DND-41 (cell line): ENCODE measurements around the gene PDE6A.

Experiments used
- ATAC-seq: fragments of 200-7000 bp; cut with Tn5 transposase; 3 replicates; pipeline ENCODE4 v1.9.1; 2021; ENCODE audit warnings: low read depth; ENCODE audit not compliant: insufficient read depth
- DNase-seq: peaks from one replicate; pipeline ENCODE4 v3.0.0-alpha.2; 2020
- H2AFZ ChIP-seq: 2 replicates; pipeline ENCODE4 v1.6.0; 2012; ENCODE audit warnings: low read depth, low read length
- H3K27ac ChIP-seq: 2 replicates; pipeline ENCODE4 v1.5.1; 2012; ENCODE audit warnings: low read length, inconsistent platforms
- H3K27me3 ChIP-seq: fragments of 200-600 bp; sonication (generic); 2 replicates; pipeline ENCODE4 v1.6.0; 2012; ENCODE audit warnings: low read length, mild to moderate bottlenecking, inconsistent platforms; ENCODE audit not compliant: insufficient read depth, poor library complexity
- H3K36me3 ChIP-seq: 2 replicates; pipeline ENCODE4 v1.5.1; 2012; ENCODE audit warnings: low read length, inconsistent platforms; ENCODE audit not compliant: insufficient read depth
- H3K4me1 ChIP-seq: 2 replicates; pipeline ENCODE4 v1.5.1; 2012; ENCODE audit warnings: mild to moderate bottlenecking, low read length; ENCODE audit not compliant: insufficient read depth
- H3K4me2 ChIP-seq: 2 replicates; pipeline ENCODE4 v1.6.0; 2012; ENCODE audit warnings: mild to moderate bottlenecking, moderate library complexity, low read length, inconsistent platforms; ENCODE audit not compliant: insufficient read depth
- H3K4me3 ChIP-seq, 2 experiments: fragments of 200-600 bp in 1 of 2; shearing (Covaris generic) in 1 of 2; 2 replicates each; pipeline ENCODE4 v1.5.1; 2012 to 2016; ENCODE audit warnings: inconsistent platforms in 2 of 2, low read length in 2 of 2, mild to moderate bottlenecking in 2 of 2, low read depth in 1 of 2, moderate library complexity in 1 of 2
- H3K79me2 ChIP-seq: 2 replicates; pipeline ENCODE4 v1.6.0; 2012; ENCODE audit warnings: low read length, inconsistent platforms; ENCODE audit not compliant: insufficient read depth
- H3K9ac ChIP-seq: 2 replicates; pipeline ENCODE4 v1.6.0; 2012; ENCODE audit warnings: low read depth, mild to moderate bottlenecking, inconsistent platforms, low read length, moderate library complexity
- H3K9me3 ChIP-seq: 2 replicates; pipeline ENCODE4 v1.5.1; 2012; ENCODE audit warnings: low read length, moderate library complexity, mild to moderate bottlenecking, inconsistent platforms; ENCODE audit not compliant: insufficient read depth, severe bottlenecking
- H4K20me1 ChIP-seq: 2 replicates; pipeline ENCODE4 v1.6.0; 2012; ENCODE audit warnings: low read length; ENCODE audit not compliant: insufficient read depth
- EZH2 ChIP-seq: IDR thresholded peaks from 3 replicates; pipeline ENCODE4 v1.6.1; 2012; ENCODE audit warnings: borderline replicate concordance, low read depth, mild to moderate bottlenecking, moderate library complexity, low read length, inconsistent platforms; ENCODE audit not compliant: severe bottlenecking
- TF ChIP-seq, protein P1 (sequence below): IDR thresholded peaks from 2 replicates; pipeline ENCODE4 v1.5.1; 2012; ENCODE audit warnings: borderline replicate concordance, low read length, moderate library complexity, mild to moderate bottlenecking; ENCODE audit not compliant: poor library complexity, severe bottlenecking; ENCODE audit errors: extremely low read depth

PDE6A gene

DNA sequence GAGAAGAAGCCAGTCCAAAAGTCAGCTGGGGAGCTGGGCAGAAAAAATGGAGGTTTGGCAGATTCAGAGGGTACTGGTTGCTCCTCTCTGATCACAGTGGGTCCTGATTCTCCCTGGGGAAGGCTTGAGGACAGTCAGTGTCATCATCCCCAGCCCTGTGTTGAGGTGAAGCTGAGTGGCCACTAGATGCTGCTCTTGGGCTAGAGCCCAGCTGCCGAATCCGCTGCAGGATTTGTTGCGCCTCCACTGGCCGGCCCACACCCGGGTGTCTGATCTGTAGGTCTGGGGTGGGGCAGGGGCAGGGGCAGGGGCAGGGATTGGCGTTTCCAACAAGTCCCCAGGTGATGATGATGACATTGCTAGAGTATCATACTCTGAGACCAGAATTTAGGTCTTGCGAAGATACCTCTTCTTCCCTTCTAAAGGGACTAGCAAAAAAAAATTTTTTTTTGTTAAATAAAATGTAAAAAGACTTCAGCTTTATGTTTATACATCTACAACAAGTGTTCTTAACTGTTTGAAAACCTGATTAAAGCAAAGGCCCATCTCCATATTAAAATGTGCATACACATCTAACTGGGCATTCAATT is 106.8 kb downstream of the PDE6A start:
- ATAC-seq = peak; percentile 51; the same call in 1 of the 3 replicates
- Histone ChIP-seq H4K20me1 (no peaks in the 10 kb centered on the region), H3K79me2 (no peaks in the 10 kb centered on the region), H3K36me3 (peaks cover 36% of the 10 kb centered on the region), H2AFZ (no peak overlapping the region), H3K4me2 (no peak overlapping the region), H3K27ac (no peak overlapping the region), H3K4me3 (no peak overlapping the region), H3K27me3 (no peaks in the 10 kb centered on the region), H3K9ac (no peak overlapping the region), H3K9me3 (no peaks in the 10 kb centered on the region), H3K4me1 (no peaks in the 10 kb centered on the region)
- TF ChIP-seq, protein P1, sequence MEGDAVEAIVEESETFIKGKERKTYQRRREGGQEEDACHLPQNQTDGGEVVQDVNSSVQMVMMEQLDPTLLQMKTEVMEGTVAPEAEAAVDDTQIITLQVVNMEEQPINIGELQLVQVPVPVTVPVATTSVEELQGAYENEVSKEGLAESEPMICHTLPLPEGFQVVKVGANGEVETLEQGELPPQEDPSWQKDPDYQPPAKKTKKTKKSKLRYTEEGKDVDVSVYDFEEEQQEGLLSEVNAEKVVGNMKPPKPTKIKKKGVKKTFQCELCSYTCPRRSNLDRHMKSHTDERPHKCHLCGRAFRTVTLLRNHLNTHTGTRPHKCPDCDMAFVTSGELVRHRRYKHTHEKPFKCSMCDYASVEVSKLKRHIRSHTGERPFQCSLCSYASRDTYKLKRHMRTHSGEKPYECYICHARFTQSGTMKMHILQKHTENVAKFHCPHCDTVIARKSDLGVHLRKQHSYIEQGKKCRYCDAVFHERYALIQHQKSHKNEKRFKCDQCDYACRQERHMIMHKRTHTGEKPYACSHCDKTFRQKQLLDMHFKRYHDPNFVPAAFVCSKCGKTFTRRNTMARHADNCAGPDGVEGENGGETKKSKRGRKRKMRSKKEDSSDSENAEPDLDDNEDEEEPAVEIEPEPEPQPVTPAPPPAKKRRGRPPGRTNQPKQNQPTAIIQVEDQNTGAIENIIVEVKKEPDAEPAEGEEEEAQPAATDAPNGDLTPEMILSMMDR = peak; percentile 53
- TF ChIP-seq EZH2 = no peak
- peak; percentile 11 for DNase-seq

DNA sequence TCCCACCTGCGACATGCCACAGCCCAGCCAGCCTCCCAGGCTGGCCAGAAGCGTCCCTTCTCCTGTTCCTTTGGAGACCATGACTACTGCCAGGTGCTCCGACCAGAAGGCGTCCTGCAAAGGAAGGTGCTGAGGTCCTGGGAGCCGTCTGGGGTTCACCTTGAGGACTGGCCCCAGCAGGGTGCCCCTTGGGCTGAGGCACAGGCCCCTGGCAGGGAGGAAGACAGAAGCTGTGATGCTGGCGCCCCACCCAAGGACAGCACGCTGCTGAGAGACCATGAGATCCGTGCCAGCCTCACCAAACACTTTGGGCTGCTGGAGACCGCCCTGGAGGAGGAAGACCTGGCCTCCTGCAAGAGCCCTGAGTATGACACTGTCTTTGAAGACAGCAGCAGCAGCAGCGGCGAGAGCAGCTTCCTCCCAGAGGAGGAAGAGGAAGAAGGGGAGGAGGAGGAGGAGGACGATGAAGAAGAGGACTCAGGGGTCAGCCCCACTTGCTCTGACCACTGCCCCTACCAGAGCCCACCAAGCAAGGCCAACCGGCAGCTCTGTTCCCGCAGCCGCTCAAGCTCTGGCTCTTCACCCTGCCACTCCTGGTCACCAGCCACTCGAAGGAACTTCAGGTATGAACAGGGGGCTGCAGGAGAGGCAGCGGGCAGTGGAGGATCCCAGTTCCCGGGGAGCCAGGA is 108.0 kb downstream of the PDE6A start:
- H3K36me3 ChIP-seq = peaks cover 33% of the 10 kb centered on the region
- no peak overlapping the region for H3K4me2 ChIP-seq
- H3K27me3 ChIP-seq = no peaks in the 10 kb centered on the region
- TF ChIP-seq, protein P1 = no peak
- no peak for TF ChIP-seq EZH2
- H3K4me3 ChIP-seq = no peak overlapping the region
- no peak overlapping the region for H2AFZ ChIP-seq
- no peak overlapping the region for H3K9ac ChIP-seq
- ATAC-seq (no peak), DNase-seq (no peak)
- H3K27ac ChIP-seq = no peak overlapping the region
- H4K20me1 ChIP-seq = no peaks in the 10 kb centered on the region
- no peaks in the 10 kb centered on the region for H3K4me1 ChIP-seq
- H3K79me2 ChIP-seq = no peaks in the 10 kb centered on the region
- no peaks in the 10 kb centered on the region for H3K9me3 ChIP-seq

- Histone ChIP-seq H4K20me1 (no peaks in the 10 kb centered on the region), H3K4me2 (no peak overlapping the region), H3K4me3 (no peak overlapping the region), H3K9me3 (no peaks in the 10 kb centered on the region), H3K27ac (no peak overlapping the region), H3K27me3 (no peaks in the 10 kb centered on the region), H3K9ac (no peak overlapping the region), H3K4me1 (no peaks in the 10 kb centered on the region), H3K36me3 (peaks cover 33% of the 10 kb centered on the region), H3K79me2 (no peaks in the 10 kb centered on the region), H2AFZ (no peak overlapping the region)
- DNase-seq (peak; percentile 51), ATAC-seq (peak; percentile 78)
- TF ChIP-seq, protein P1 = peak; percentile 82
- TF ChIP-seq EZH2 = no peak
Measured at GRCh38 chr5:149834246-149834855, 110.2 kb downstream of the PDE6A start.
